HepG2 (cell line): ENCODE measurements around the gene PRSS16. TPM values are rescaled to one million over a fixed set of nuclear protein-coding genes. Genes with fewer than 3 reads are reported as not detected.
"Not testable (repeated sequence)": the region's sequence is repeated elsewhere in the genome, so short reads cannot be mapped to it uniquely, and the experiment has no call there.

Experiments used
- ATAC-seq: fragments of 200-7000 bp; cut with Tn5 transposase; 3 replicates; pipeline ENCODE4 v1.9.1; 2020; ENCODE audit warnings: mild to moderate bottlenecking, moderate library complexity
- BruUV-seq: library from RNA; stranded (reverse); fragments of 400-500 nt; replicated peaks from 2 replicates; lab custom pipeline; 2021; lab: Mats Ljungman, UMichigan
- CTCF ChIA-PET: fragments of 300-600 bp; formaldehyde crosslinking; extraction: SDS; loops from one replicate; lab custom pipeline; 2021; ENCODE audit warnings: low total read pairs, inconsistent platforms, low intra/inter-chr PET ratio; lab: Yijun Ruan, JAX
- POLR2A ChIA-PET: fragments of 350-600 bp; sonication (Branson Sonifier 250); formaldehyde crosslinking; loops from one replicate; lab custom pipeline; 2020; ENCODE audit warnings: antibody characterized with exemption, inconsistent platforms; lab: Yijun Ruan, JAX
- DNase-seq: peaks from one replicate; pipeline ENCODE4 v3.0.0-alpha.2; 2015; ENCODE audit warnings: low spot score
- FAIRE-seq: peaks from 3 replicates; lab custom pipeline; 2011; peaks lifted over from hg19 to GRCh38; lab: Jason Lieb, UNC
- H2AFZ ChIP-seq: one replicate; pipeline ENCODE4 v1.6.1; 2011; ENCODE audit warnings: low read length, inconsistent platforms
- H3K27ac ChIP-seq: fragments of 300-600 bp; 3 replicates; pipeline ENCODE4 v1.8.0; 2011; ENCODE audit warnings: mixed run types, mild to moderate bottlenecking, mixed read lengths, low read length, inconsistent platforms; ENCODE audit not compliant: insufficient read depth; ENCODE audit errors: extremely low read length
- H3K27me3 ChIP-seq, 2 experiments: fragments of 200-600 bp in 1 of 2; 2 replicates in 1 of 2; 3 replicates in 1 of 2; pipeline versions ENCODE4 v1.6.0 to v1.8.0; 2011; ENCODE audit warnings: low read length in 2 of 2, mild to moderate bottlenecking in 2 of 2, moderate library complexity in 2 of 2, inconsistent platforms in 1 of 2; ENCODE audit not compliant: insufficient read depth in 2 of 2, control insufficient read depth in 1 of 2
- H3K36me3 ChIP-seq, 2 experiments: fragments of 200-600 bp in 1 of 2; replicated peaks in 1 of 2; 2 replicates in 1 of 2; 3 replicates in 1 of 2; pipeline versions ENCODE4 v1.5.1 to v1.8.0; 2011; ENCODE audit warnings: low read length in 2 of 2, inconsistent platforms in 1 of 2; ENCODE audit not compliant: insufficient read depth in 2 of 2, control insufficient read depth in 1 of 2
- H3K4me1 ChIP-seq: 2 replicates; pipeline ENCODE4 v1.5.1; 2012; ENCODE audit warnings: low read length, inconsistent platforms; ENCODE audit not compliant: insufficient read depth
- H3K4me2 ChIP-seq: 2 replicates; pipeline ENCODE4 v1.6.0; 2011; ENCODE audit warnings: low read depth, low read length, inconsistent platforms
- H3K4me3 ChIP-seq, 3 experiments: fragments of 200-600 bp in 1 of 3; sonication (generic), shearing (Covaris generic) in 1 of 3; replicated peaks in 1 of 3; 2 replicates each; pipeline ENCODE4 v1.5.1; 2011 to 2016; ENCODE audit warnings: low read length in 3 of 3, inconsistent platforms in 2 of 3, low read depth in 2 of 3, mild to moderate bottlenecking in 2 of 3, control low read depth in 1 of 3, mixed read lengths in 1 of 3; ENCODE audit not compliant: insufficient read depth in 1 of 3
- H3K79me2 ChIP-seq: one replicate; pipeline ENCODE4 v1.6.1; 2011; ENCODE audit warnings: low read length, inconsistent platforms; ENCODE audit not compliant: insufficient read depth
- H3K9ac ChIP-seq: 2 replicates; pipeline ENCODE4 v1.6.0; 2011; ENCODE audit warnings: mild to moderate bottlenecking, low read depth, low read length, inconsistent platforms; ENCODE audit not compliant: insufficient read depth
- H3K9me3 ChIP-seq: 2 replicates; pipeline ENCODE4 v1.5.1; 2012; ENCODE audit warnings: mild to moderate bottlenecking, low read length
- H4K20me1 ChIP-seq: 2 replicates; pipeline ENCODE4 v1.6.0; 2011; ENCODE audit warnings: inconsistent platforms, mild to moderate bottlenecking, low read length, moderate library complexity; ENCODE audit not compliant: insufficient read depth
- ATF2 ChIP-seq: sonication (generic); formaldehyde crosslinking; IDR thresholded peaks from 2 replicates; pipeline ENCODE4 v1.4.0; 2020; ENCODE audit warnings: missing genetic modification reagents
- MTA3 ChIP-seq: sonication (generic); formaldehyde crosslinking; IDR thresholded peaks from 2 replicates; pipeline ENCODE4 v1.4.0; 2020; ENCODE audit warnings: missing genetic modification reagents
- SNAPC4 ChIP-seq: sonication (generic); formaldehyde crosslinking; IDR thresholded peaks from 2 replicates; pipeline ENCODE4 v1.4.0; 2020; ENCODE audit warnings: mild to moderate bottlenecking, missing genetic modification reagents
- WGBS: methylation state at CpG from one replicate; pipeline ENCODE4 v1.1.6; 2017; ENCODE audit warnings: low lambda C conversion rate; 5-methylcytosine and 5-hydroxymethylcytosine counted together
- in situ Hi-C: cut with HindIII; loops from 2 replicates; pipeline ENCODE4 v1.10.0; 2017; ENCODE audit warnings: low pct_unique_long_range_greater_than_20kb; ENCODE audit not compliant: extremely low pct_ligation_motif_present
- intact Hi-C: fragments of 100-400 bp; cut with micrococcal nuclease; formaldehyde crosslinking; loops from one replicate; pipeline ENCODE4 v1.10.0; 2022; ENCODE audit not compliant: unreplicated experiment
- polyA plus RNA-seq, 8 experiments: library from polyadenylated mRNA; depleted of rRNA in 3 of 8; stranded (reverse) in 7 of 8; unstranded in 1 of 8; fragments of >200 nt; fragmentation: Illumina TruSeq in 4 of 8; extraction: Trizol in 4 of 8; gene quantifications; 2 replicates each; pipeline versions ENCODE4 v1.2.1 to v1.2.3, GENCODE V29; 2011 to 2016; ENCODE audit warnings: low read depth in 4 of 8, missing spikeins in 1 of 8, mixed read lengths in 1 of 8; ENCODE audit not compliant: insufficient read depth in 1 of 8
- total RNA-seq, 5 experiments: library from RNA; depleted of rRNA; stranded (reverse); fragments of >200 nt; fragmentation: Illumina TruSeq; extraction: Trizol; gene quantifications; 2 replicates each; pipeline ENCODE4 v1.2.3, GENCODE V29; 2016; ENCODE audit warnings: low read depth in 1 of 5

PRSS16 gene
- total and polyA plus RNA-seq, 2 of the 13 experiments (the other 11 are each of a cell fraction or from before 2014, with no cell fraction given), result not detected

GRCh38 chr6:27209659-27210269, 37.7 kb upstream of the PRSS16 start:
- no TSS peak for BruUV-seq
- Histone ChIP-seq H4K20me1 (no peaks in the 10 kb centered on the region), H3K9me3 (no peaks in the 10 kb centered on the region), H3K27me3 (peaks cover 0 to 11% of the 10 kb centered on the region in 2 experiments; a peak in 2 of 5 replicates), H3K79me2 (no peaks in the 10 kb centered on the region), H3K4me1 (no peaks in the 10 kb centered on the region), H3K36me3 (no peaks in the 10 kb centered on the region), H3K4me3 (no peak overlapping the region), H3K9ac (no peak overlapping the region), H3K27ac (no peak overlapping the region), H2AFZ (no peak overlapping the region), H3K4me2 (no peak overlapping the region)
- TF ChIP-seq SNAPC4 (CRISPR knock-in tag) (no peak), MTA3 (no peak), ATF2 (CRISPR knock-in tag) (no peak)
- ATAC-seq (no peak), FAIRE-seq (no peak), DNase-seq (no peak)
- ChIA-PET POLR2A (no interaction called here), CTCF (no interaction called here)
- 72% methylated on average over 18 of the region's 18 CpGs for WGBS
- intact Hi-C loops (no loop called here), in situ Hi-C loops (no loop called here)

GRCh38 chr6:27213091-27213517, 34.4 kb upstream of the PRSS16 start:
- H2AFZ ChIP-seq, H3K9me3 ChIP-seq, POLR2A ChIA-PET, H3K9ac ChIP-seq, H3K27ac ChIP-seq, H3K79me2 ChIP-seq, in situ Hi-C loops, ATAC-seq, H3K27me3 ChIP-seq, intact Hi-C loops, H3K36me3 ChIP-seq, H3K4me1 ChIP-seq, FAIRE-seq, CTCF ChIA-PET, H3K4me2 ChIP-seq, DNase-seq, H4K20me1 ChIP-seq, H3K4me3 ChIP-seq, BruUV-seq: not testable (repeated sequence)
- WGBS, result 70% methylated on average over 15 of the region's 15 CpGs
